K562 treated with DMSO at 1 percent for 48 hours (cell line): Measurements from ENCODE around the gene PEX14. TPM values are rescaled to one million over a fixed set of nuclear protein-coding genes. Genes with fewer than 3 reads are reported as not detected.

Source experiments
- total RNA-seq: library from RNA; unstranded; fragments of 300-600 nt; gene quantifications from 2 replicates; pipeline ENCODE4 v1.2.3, GENCODE V29; 2022; ENCODE audit warnings: low replicate concordance; ENCODE audit errors: extremely low read depth

Gene PEX14, protein sequence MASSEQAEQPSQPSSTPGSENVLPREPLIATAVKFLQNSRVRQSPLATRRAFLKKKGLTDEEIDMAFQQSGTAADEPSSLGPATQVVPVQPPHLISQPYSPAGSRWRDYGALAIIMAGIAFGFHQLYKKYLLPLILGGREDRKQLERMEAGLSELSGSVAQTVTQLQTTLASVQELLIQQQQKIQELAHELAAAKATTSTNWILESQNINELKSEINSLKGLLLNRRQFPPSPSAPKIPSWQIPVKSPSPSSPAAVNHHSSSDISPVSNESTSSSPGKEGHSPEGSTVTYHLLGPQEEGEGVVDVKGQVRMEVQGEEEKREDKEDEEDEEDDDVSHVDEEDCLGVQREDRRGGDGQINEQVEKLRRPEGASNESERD
- not detected in 2 replicates for total RNA-seq

GRCh38 chr1:10474613-10475507, at the start of gene PEX14:
Gene PEX14, plus strand, starts transcription at chr1:10474950. Its CDS starts 17 bp downstream, at chr1:10474967.

GRCh38 chr1:10430216-10431069, 44.3 kb upstream of the PEX14 start, which contains the start of gene CENPS:
Gene CENPS, plus strand, starts transcription at chr1:10430433. Its CDS starts 85 bp downstream, at chr1:10430518.

GRCh38 chr1:10449751-10450150, 25.0 kb upstream of the PEX14 start, which contains the start of gene CORT:
Gene CORT, plus strand, starts transcription at chr1:10450031. Its CDS starts 193 bp downstream, at chr1:10450224.

DNA sequence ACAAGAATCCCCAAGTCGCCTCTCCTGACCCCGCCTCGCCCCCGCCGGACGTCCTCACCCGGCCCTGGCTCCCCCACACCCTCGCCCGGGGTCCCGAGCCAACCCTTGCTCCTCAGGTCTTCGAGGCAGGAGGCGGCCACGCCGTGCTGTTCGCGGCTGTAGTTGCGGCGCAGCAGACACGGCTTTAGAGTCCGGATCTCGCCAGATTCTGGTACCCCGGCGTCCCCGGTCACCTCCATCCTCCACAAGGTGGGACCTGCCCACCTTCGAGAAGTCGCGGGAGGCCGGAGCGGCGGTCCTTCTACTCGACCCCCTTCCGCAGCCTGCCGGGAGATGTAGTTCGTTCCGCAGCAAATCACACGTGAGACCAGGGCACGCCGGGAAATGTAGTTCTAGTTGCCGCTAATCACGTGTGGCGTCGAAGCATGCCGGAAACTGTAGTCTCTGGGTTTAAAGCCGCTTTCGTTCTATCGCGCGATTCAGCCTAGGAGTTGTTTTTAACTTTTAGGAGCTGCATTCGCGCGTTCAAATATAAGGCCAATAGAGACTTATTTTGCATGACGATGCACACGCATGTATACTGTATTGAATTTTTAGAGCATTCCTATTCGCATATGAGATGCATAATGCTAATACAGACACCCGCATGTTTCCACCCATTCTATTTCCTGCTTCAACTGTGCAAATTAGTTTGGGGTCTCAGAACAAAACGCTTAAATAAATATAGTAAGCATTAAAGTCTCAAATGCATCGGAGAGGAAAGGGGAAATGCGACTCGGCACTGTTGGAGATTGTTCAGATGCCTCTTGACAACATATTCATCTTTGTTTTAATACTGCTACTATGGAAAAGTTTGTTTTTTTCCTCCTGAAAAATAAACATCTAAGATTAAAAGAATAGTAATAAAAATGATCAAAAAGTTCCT, 2.3 kb upstream of the PEX14 start, which contains the start of gene DFFA:
Gene DFFA, minus strand, starts transcription at position 310 of the 925 bp plus-strand sequence. Its CDS starts 71 bp downstream, at position 239.

Other genes starting within 250 kb of the PEX14 start
- 1,030 TPM in 1 of 2 replicates, not detected in the other for gene PGD, start 75.9 kb upstream of the PEX14 start, total RNA-seq
- not detected in 2 replicates for gene CENPS, start 44.5 kb upstream of the PEX14 start, total RNA-seq
- gene CORT, start 24.9 kb upstream of the PEX14 start, total RNA-seq, result not detected in 2 replicates
- not detected in 2 replicates for gene DFFA, start 2.4 kb upstream of the PEX14 start, total RNA-seq